Stimulated activated CD4-positive, alpha-beta T cell treated with anti-CD3 and anti-CD28 coated beads, Interleukin-1b, Interleukin-23, amount 100 ng/mL, for 1 hour (primary cell): ENCODE measurements around the gene DGKB.
"Not testable (repeated sequence)": the region's sequence is repeated elsewhere in the genome, so short reads cannot be mapped to it uniquely, and the experiment has no call there.

ENCODE experiments used
- DNase-seq, 2 donors: peaks; one replicate each; pipeline ENCODE4 v3.0.0-alpha.2; 2020; ENCODE audit warnings: low read depth in 2 of 2

Gene DGKB

DNA sequence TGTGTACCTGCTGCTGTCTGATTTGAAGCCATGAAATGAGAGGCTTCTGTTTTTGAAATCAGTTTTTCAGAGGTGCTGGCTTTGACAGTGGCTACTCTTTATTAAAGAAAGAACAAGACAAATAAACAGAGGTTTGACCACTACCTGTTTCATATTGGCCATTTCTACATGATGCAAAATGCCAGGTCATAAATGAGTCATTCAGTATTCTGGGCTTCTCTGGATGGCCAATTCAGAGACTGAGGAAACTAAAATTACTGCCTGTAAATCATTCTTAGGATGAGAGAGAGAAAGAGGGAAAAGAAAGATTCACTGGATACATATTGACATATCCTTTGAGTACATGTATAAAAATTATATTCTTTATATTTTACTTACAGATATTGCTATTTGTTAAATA lies 609.8 kb downstream of the DGKB start:
- no peak for DNase-seq

DNA sequence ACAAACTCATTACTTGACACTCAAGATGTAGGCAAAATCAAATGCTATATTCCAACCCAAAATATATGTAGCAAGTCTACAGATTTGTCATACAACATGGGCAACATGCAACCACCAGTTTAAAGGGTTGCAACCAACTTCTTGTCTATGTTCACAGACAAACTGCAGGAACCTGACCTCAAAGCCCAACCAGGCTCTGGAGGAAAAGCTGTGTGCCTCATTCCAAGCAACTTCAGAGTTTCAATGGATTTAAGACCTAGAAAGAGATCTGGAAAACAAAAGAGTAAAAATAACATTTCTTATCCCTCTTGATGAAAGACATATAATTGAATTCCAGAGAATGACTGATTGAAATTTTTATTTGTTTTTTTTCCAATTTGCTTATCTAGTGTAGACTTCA lies 612.6 kb downstream of the DGKB start:
- DNase-seq = no peak

DNA sequence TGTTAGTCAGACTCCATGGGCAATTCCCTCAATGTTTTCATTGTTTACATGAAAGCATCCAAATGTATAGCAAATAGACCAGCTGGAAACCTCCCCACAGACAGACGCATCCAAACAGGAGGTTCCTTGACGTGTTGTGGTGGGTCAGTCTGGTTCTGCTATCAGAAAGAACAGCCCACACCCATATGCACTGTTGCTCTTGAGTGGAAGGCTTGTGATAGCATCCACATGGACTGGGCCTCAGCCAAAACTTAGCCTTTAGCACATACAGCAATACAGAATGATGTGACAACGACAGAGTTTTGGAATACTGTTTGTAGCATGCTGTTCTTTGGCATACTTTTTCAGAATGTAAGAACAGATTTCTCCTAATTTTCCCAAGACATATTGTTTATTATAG lies 613.9 kb downstream of the DGKB start:
- no peak for DNase-seq

DNA sequence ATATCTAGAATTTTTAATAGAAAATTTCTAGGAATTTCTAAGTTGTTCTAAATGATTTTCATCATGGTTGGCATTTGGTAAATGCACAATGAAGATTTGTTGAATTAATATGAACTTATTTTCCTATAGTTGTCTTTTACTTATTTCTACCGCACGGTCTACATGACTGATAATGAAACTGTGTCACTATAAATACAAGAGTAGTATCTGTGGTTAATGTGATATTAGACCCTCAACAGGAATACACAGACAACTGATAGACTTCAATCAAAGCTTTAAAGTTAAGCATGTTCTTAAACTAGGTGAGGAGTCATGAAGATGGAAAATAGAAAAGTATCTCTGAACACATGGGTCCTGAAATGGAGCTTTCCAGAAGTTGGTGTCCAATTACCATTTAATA lies 615.2 kb downstream of the DGKB start:
- DNase-seq = no peak

DNA sequence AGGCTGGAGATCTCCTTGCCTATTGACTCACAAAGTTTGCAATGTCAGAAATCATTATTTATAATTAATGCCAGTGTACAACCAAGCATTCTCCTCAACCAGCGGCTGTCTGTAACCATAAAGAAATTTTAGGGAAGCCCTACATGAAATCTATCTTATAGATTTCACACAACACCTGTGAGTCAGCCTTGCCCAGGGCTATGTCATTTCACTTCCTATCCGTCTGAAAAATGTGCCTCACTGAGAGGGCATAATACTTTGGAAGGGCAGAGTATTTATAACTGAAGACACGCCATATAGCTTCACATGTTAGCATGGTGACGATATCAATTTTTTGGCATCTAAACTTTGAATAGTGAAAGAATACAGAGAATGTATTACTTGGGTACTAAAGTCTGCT lies 616.5 kb downstream of the DGKB start:
- DNase-seq = no peak

DNA sequence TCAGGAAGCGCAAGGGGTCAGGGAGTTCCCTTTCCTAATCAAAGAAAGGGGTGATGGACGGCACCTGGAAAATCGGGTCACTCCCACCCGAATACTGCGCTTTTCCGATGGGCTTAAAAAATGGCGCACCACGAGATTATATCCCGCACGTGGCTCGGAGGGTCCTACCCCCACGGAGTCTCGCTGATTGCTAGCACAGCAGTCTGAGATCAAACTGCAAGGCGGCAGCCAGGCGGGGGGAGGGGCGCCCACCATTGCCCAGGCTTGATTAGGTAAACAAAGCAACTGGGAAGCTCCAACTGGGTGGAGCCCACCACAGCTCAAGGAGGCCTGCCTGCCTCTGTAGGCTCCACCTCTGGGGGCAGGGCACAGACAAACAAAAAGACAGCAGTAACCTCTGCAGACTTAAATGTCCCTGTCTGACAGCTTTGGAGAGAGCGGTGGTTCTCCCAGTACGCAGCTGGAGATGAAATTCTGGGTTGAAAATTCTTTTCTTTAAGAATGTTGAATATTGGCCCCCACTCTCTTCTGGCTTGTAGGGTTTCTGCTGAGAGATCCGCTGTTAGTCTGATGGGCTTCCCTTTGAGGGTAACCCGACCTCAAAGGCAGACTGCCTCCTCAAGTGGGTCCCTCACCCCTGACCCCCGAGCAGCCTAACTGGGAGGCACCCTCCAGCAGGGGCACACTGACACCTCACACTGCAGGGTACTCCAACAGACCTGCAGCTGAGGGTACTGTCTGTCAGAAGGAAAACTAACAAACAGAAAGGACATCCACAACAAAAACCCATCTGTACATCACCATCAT lies 623.3 kb downstream of the DGKB start:
- not testable (repeated sequence) for DNase-seq

DNA sequence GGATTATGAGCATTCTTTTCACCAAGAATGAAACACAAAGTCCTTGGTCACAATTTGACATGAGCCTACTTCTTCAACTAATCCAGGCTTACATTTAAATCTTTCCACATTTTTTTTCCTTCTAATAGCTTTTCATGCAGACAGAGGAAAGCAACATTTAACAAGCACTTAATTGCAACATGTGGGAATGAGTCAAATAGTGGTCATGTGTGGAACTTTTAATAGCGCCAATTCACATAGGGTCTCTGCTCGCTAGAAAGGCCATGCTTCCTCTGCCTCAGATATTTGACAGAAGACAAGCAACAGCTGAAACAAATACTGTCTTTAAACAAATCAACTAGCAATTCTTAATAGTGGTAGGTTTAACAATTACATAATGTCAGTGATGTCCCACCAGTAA lies 627.2 kb downstream of the DGKB start:
- no peak for DNase-seq

DNA sequence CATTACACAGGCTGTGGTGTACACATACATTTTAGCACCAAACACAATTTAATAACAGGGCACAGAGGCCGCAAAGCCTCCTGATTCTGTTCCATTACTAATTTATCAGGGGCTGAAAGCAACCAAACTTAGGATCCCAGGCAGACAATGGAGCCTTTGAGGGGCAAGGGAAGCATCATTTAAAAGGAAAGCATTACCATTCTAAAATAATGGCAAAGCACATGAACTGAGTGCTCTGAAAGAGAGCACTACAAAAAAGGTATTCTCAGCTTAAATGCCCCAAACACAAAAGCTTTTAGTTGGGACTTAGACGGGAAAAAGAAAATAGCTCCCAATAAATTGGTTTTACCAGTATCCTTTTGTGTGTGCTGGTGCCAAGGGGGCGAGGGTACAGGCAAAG lies 631.1 kb downstream of the DGKB start:
- DNase-seq = no peak

DNA sequence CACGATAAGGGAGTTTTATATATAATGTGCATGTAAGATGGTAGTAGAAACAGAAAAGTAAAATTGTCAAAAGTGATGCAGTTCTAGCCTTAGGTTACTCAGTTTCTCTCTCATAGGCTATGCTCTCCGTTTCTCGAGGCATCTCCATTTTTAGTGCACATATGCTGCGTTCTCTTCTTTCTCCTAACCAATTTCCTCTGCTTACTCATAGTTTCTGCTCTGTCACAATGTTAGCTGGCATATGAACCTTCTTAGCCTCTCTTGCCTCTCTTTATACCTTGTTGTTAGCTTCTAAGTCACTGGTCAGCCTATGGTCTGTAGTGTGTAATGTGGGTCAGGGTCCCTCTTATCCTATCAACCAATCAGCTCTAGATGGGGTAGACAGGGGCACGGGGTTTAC lies 632.5 kb downstream of the DGKB start:
- DNase-seq = no peak

DNA sequence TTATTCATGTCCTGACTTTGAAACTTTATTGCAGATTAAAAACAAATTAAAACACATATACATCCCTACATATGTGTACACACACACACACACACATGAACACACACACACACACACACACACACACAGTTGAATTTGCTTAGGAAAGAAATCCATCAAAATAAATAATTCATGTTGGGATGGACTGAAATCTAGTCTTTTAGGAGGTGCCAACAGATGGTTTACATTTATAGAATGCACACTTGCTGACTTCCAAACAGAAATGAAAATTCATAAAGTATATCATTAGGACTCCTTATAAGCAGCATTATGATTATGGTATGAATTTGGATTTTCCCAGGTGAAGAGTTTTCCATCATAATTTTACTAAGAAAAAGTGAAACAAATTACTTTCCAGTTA lies 642.5 kb downstream of the DGKB start:
- no peak for DNase-seq

DNA sequence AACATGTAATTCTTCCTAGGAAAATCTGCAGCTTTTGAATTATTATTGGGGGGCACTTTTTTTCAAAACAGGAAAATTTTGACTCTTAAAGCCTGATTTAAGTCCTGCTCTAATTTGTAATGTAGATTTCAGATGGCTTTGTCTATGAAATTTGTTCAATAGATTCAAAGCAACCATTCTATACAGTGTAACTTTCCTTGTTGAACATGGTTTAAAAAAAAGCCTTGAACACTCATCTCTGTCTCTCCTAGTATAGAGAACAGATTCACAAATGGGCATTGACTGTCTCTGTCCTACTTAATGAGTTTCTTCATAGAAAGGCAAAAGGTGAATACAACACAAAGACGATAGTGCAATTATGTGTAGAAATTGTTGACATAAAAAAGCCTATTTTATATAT lies 643.7 kb downstream of the DGKB start:
- no peak for DNase-seq

DNA sequence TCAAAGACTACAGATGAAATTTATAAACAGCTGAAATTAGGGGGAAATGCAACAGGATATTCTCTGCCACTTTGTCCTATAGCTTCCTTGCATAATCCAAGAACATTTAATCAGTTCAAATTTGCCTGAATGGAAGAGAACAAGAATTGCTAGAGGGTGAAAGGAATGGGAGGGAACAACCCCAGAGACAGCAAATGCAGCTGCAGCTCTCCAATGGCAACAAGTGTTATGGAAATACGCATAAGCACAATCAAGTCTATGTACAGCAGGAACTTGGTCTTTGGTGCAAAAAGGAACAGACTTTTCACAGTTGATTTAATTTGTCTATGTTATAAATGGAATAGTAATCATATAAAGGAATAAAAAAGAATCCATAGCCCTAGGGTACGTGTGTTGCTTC lies 644.1 kb downstream of the DGKB start:
- DNase-seq = no peak

DNA sequence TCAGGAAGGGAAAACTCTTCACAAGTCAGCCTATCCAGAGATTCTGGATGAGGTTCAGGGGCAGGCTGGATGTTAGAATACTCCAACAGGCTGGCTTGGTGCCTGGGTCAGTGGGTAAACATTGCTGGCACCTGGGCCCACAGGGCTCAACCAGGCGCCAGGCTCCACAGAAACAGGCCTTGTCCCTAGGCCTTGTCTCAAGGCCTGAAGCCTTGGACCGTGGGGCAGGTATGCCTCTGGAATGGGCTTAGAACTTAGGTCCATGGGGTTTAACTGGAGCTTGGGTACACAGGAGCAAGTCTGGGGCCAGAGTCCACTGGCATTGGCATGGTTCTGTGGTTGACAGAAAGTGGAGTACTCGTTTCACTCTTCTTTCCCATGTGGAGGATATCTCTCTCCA lies 650.1 kb downstream of the DGKB start:
- DNase-seq = no peak

DNA sequence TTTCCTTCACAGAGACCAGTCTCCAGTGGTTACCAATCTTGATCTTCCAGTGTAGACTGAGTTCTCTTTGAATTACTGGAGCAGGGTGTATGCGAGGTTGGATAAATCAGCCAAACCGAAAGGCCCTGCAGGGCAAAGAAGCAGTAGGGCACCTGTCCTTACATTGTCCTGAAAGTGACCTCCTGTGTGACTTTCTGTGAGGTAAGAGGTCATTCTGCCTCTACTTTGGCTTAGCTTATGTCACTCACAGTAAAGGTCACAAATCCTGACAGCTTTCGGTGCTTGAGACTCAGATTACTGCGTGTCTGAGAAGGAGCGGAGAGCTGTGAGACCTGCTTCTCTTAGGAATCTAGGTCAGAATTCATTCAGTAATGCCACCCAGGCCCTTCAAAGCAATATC lies 660.4 kb downstream of the DGKB start:
- DNase-seq = no peak

DNA sequence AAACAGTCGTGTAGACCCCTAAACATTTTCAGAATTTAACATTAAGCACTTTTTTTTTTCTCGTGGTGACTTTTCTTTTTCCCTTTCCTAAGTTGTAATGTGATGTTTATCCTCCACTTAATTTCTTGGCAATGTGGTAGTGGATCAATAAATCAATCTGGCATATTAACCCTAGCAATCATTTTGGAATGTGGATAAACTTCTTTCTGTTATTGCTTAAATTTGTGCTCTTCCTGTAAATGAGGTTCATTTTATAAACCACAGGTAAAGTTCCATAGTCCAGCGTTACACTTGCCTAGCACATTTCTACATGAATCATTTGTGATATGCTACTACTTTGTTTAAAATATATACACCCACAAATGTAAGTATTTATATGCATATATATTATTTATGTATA lies 665.7 kb downstream of the DGKB start:
- no peak for DNase-seq

DNA sequence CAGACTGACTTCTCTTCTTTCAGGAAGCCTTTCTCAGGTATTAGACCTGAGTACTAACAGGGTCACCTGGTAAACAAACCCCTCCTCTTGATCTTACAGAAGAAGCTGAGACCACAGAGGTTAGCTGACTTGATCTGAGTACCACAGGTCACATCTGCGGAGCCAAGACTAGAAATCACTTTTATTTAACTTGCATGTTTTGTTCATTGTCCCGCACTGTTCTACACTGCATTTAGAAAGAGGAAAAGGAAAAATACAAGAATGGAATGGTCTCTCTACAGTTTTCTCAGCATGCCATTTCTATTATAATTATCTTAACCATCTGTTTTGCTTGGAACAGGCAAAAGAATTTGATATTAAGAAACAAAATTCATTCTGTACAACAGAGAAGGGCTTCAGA lies 667.5 kb downstream of the DGKB start:
- DNase-seq = no peak

DNA sequence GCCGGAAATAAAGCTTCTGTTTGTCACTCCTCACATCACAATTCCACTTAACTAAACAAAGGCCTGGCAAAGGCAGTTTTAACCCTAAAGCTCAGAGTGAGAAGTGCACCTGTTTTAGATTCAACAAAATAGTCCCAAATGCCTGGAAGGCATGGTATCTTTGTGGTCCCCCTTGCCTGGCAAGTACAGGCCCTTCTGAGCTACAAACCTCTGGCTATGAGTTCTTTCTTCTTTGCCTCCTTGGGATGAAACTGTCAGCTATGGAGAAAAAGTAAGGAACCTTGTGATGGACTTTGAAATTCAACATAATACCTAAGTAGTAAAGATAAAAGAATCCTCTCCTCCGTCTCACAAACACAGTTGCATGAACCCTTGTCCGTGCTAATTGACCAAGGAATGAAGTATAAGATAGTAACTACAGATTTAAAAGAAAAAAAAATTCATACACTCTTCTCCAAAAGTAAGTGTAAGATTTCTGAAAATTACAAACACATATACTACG lies 668.6 kb downstream of the DGKB start:
- no peak for DNase-seq

DNA sequence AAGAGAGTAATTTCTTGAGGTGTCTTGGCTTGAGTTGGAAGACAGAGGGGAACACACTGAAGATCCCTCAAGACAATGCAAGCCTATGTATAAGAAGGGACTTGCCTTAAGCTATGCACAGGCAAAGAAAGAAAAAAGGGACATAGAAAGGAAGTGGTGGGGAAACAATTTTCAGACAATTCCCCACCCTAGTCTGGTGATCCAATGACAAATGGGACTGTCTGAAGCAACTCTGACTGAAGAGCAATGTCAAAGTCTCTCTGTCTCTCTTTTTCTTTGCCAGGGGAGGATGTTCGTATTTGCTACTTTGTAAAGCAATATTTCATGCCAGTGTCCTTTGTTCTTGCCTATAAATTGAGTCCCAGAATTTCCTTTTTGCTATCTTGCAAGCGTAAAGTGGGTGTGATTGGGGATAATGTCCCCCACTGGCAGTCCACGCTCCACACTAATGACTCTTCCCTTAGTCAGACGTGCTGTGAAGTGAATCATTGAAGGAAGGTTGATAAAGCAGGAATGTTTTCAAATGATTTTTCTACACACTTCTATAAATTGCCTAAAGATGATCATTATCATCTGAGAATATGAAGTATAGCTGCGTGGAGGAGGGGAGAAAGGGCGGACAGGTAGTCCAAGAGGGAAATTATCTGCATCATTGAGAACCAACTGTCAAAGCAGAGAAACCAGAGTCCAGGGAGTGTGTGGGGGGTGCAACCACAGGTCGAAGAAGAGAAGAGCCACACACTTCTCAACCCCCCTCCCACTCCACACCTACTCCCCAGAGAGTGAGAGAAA lies 669.3 kb downstream of the DGKB start:
- no peak for DNase-seq

DNA sequence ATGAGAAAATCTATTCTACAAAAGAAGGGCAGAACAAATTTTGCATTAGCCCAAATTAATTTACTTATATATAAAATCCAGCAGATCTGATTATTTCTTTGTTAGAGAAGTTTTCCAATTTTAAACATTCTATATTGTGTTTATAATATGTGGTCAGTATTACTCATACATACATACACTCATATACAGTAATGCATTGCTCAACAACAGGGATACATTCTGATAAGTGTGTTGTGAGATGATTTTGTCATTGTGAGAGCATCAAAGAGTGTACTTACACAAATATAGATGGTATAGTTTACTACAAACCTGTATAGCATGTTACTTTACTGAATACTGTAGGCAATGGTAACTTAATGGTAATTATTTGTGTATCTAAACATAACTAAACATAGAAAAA lies 673.5 kb downstream of the DGKB start:
- no peak for DNase-seq

DNA sequence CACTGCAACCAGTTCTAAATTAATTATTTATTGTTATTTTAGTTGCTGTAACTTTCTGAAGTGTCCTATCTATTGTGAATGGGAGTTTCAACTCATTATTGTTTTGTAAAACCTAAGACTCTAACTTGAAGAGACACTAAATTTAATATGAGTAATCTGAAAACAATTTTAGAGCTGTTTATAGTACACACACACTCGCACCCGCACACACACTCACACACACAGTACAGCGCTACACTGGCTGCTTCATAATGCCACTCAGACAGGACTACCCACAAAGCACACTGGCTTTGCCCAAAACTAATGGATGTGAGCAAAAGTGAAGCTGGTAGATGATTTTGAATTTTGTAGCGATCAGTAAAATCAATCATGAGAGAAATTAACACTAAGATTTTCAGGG lies 674.2 kb downstream of the DGKB start:
- no peak for DNase-seq

DNA sequence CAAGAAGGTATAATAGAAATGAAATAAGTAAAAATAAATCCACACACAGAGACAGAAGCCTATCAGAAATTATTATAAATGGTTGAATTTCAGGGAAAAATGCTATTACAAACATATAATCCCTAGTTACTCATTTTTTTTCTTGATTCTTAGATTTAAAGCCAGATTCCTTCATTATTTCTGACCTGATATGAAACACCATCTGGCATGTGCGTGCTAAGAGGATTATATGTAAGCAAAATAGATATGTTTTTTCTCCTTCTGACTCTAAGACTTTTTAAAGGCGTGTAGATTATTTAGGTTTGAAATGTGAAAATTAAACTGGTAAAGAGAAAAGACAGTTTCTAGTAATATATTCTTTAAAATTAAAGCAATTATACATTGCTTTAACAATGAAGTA lies 676.4 kb downstream of the DGKB start:
- no peak for DNase-seq

DNA sequence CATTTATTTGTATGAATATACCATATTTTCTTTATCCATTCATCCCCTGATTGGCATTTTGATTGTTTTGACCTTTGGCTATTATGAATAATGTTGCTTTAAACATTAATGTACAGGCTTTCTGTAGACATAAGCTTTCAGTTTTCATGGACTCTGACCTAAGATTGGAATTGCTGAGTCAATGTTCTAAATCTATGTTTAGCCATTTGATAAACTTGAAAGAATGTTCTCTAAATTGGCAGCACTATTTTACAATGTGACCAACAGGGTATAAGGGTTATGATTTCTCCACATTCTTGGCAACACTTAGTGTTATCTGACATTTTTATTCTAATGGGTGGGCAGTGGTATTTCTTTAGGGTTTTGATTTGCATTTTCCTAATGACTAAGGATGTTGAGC lies 683.4 kb downstream of the DGKB start:
- DNase-seq = no peak

DNA sequence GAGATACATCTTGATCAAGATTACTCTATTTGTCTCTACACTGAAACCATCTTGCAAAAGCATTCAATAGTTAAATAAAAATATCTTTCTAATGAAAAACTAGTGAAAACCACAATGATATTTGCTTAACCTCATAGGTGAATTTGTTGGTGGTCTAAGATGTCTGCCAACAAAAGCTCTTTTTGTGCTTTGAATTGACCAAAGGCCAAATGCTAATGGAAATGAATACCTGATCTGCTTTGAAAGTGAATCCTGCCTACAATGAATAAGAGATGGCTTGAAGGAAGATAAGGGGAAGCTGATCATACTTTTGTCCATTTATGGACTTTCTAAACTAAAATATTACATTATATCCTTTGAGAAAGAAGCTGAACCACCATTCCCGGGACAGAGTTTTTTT lies 684.2 kb downstream of the DGKB start:
- DNase-seq = no peak
